Measurements from ENCODE around the gene TFF1. TPM values are rescaled to one million over a fixed set of nuclear protein-coding genes. Genes with fewer than 3 reads are reported as not detected.

The TFF1 gene
- total RNA-seq, 2 donors from 2014 or later = 3.0 to 66.4 TPM

DNA sequence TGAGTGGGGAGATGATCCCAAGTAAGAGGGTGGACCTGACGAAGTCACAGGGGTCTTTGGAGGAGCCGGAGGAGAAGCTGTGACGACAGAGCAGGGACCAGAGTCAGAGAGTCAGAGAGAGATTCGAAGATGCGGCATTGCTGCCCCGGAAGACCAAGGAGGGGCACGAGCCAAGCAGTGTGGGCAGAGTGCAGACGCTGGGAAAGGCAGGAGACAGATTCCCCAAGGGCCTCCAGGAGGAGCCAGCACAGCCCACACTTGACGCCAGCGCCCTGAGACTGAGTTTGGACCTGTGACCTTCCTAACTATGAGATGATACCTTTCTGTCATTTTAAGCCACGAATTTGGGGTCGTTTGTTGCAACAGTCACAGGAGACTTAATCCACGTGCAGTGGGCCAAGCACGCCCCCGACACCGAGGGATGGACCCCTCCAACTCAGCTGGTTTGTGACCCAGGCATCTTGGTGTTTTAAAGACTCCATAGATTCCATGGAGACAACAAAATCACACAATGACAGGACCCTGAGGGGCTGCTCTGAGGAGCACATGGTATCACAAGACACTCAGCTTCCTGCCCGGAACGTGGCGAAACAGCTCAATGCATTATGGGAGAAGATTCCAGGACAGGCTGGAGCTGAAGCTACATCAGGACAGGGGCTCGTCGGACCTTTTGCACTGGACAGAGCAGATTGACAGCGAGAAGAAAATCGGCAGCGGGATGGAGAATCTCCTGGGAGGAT lies 11.0 kb upstream of the TFF1 start:
- whole genome bisulfite sequencing, 2 donors = 78 to 82% methylated on average over 23 to 24 of the region's 24 CpGs
- TF ChIP-seq POLR2A (IDR thresholded peaks at IDR 0.05) = no peak
- TF ChIP-seq, protein P1, sequence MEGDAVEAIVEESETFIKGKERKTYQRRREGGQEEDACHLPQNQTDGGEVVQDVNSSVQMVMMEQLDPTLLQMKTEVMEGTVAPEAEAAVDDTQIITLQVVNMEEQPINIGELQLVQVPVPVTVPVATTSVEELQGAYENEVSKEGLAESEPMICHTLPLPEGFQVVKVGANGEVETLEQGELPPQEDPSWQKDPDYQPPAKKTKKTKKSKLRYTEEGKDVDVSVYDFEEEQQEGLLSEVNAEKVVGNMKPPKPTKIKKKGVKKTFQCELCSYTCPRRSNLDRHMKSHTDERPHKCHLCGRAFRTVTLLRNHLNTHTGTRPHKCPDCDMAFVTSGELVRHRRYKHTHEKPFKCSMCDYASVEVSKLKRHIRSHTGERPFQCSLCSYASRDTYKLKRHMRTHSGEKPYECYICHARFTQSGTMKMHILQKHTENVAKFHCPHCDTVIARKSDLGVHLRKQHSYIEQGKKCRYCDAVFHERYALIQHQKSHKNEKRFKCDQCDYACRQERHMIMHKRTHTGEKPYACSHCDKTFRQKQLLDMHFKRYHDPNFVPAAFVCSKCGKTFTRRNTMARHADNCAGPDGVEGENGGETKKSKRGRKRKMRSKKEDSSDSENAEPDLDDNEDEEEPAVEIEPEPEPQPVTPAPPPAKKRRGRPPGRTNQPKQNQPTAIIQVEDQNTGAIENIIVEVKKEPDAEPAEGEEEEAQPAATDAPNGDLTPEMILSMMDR (IDR thresholded peaks at IDR 0.05) = no peak
- Histone ChIP-seq H3K4me1 (peaks cover 4% of the 10 kb centered on the region), H3K4me3 (no peak overlapping the region), H3K9me3 (no peaks in the 10 kb centered on the region), H3K36me3 (replicated peaks in 1 of 2; ENCODE audit: insufficient read depth in 1 of 2, low read depth in 2 of 2) (no peaks in the 10 kb centered on the region), H3K27me3 (no peaks in the 10 kb centered on the region), H3K27ac (no peak overlapping the region)
- DNase-seq = no peak
- ATAC-seq = no peak
- intact Hi-C loops (cut with DNase I) = no loop called here

DNA sequence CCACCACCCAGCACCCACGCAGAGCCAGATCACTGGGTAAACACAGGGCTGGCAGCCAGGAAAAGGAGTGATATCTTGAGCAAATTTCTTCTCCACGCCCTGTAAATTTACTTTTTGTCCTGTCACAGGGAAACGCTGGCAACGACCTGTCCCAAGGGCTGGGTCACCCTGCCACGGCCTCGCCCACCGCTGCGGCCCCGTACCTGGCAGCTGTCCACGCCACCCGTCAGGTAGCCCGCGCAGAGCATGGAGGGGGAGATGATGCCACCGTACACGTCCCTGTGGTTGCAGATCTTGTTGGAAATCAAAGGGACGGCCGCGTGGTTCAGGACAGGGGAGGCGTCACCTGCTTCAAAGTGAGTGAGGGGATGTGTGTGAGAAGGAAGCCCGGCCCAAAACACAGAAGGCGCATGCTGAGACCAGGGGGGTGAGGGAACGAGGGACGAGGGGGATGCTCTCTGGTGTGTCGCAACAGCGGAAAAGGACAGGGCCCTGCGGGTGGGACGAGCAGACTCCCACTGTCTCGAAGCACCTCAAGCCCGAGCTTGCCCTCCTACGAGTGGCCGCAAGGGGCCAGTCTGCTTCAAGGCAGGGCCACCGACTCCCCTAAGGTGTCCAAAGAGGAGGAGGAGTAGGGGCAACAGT lies 10.1 kb upstream of the TFF1 start:
- peak; percentile 56 for ATAC-seq
- Histone ChIP-seq H3K36me3 (replicated peaks in 1 of 2; ENCODE audit: insufficient read depth in 1 of 2, low read depth in 2 of 2) (no peaks in the 10 kb centered on the region), H3K9me3 (no peaks in the 10 kb centered on the region), H3K4me1 (peaks cover 4% of the 10 kb centered on the region), H3K27me3 (no peaks in the 10 kb centered on the region), H3K27ac (no peak overlapping the region), H3K4me3 (no peak overlapping the region)
- DNase-seq = peak in 3 of 4 donors; percentile 30 to 43 (median 43)
- intact Hi-C loops (cut with DNase I) = no loop called here
- TF ChIP-seq, protein P1 (IDR thresholded peaks at IDR 0.05) = no peak
- TF ChIP-seq POLR2A (IDR thresholded peaks at IDR 0.05) = no peak
- WGBS, 2 donors = 38 to 54% methylated on average over 27 to 32 of the region's 32 CpGs

DNA sequence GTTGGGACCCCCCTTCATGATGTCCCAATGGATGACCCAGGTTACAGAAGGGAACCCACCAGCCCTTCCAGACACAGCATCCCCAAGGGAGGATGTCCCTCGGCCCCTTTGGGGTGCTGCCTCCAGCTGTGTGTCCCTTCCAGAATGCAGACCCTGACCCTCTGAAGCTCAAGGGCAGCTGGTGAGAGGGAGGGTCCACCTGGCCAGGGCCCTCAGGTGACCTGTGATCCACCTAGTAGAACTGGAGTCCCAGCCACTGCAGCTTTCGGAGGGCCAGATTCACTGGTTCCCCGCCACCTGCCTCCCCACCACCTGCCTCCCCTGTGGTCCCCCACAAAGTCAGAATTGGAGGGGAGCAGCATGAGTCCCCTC lies 9.6 kb upstream of the TFF1 start:
- no peak overlapping the region for H3K27ac ChIP-seq
- no peaks in the 10 kb centered on the region for H3K27me3 ChIP-seq
- H3K9me3 ChIP-seq = no peaks in the 10 kb centered on the region
- peaks cover 4% of the 10 kb centered on the region for H3K4me1 ChIP-seq
- ATAC-seq = peak; percentile 9
- no peak for DNase-seq
- TF ChIP-seq, protein P1 (IDR thresholded peaks at IDR 0.05) = no peak
- no peak for TF ChIP-seq POLR2A (IDR thresholded peaks at IDR 0.05)
- intact Hi-C loops (cut with DNase I) = no loop called here
- 40 to 70% methylated on average over 2 to 3 of the region's 3 CpGs for WGBS, 2 donors
- H3K4me3 ChIP-seq = no peak overlapping the region
- H3K36me3 ChIP-seq (replicated peaks in 1 of 2; ENCODE audit: insufficient read depth in 1 of 2, low read depth in 2 of 2) = no peaks in the 10 kb centered on the region

DNA sequence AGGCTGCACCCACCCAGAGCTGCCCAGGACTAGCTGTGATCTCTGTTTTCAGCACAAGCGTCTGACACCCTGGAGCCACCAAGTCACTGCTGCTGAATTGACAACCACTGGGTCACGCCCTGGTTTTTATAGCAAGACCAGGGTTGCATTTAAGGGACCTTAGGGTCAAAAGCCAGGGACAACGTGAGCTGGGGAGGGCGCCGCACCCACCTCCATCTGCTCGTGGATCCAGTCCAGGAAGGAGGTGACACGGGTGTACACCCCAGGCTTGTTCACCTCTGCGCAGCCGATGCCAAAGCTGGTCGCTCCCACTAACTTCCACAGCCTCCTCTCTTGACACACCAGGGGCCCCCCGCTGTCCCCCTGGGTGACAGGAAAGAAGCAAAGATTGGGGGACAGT lies 9.2 kb upstream of the TFF1 start:
- no peaks in the 10 kb centered on the region for H3K9me3 ChIP-seq
- H3K27ac ChIP-seq = no peak overlapping the region
- ATAC-seq = no peak
- H3K4me1 ChIP-seq = peaks cover 4% of the 10 kb centered on the region
- H3K27me3 ChIP-seq = no peaks in the 10 kb centered on the region
- TF ChIP-seq, protein P1 (IDR thresholded peaks at IDR 0.05) = no peak
- no peak for TF ChIP-seq POLR2A (IDR thresholded peaks at IDR 0.05)
- H3K4me3 ChIP-seq = no peak overlapping the region
- intact Hi-C loops (cut with DNase I) = no loop called here
- WGBS, 2 donors = 61 to 80% methylated on average over 11 of the region's 11 CpGs
- DNase-seq = no peak
- no peaks in the 10 kb centered on the region for H3K36me3 ChIP-seq (replicated peaks in 1 of 2; ENCODE audit: insufficient read depth in 1 of 2, low read depth in 2 of 2)

All from body of pancreas (tissue), 4 donors.